NCI-H1105 treated with DMSO at 0.1 percent for 48 hours (cell line): Measurements from ENCODE around the gene MED14.

ENCODE experiments used
- DNase-seq: peaks from one replicate; lab custom pipeline; 2025; lab: John Stamatoyannopoulos, UW

MED14 gene

GRCh38 chrX:40663078-40663740, 72.1 kb downstream of the MED14 start:
- no peak for DNase-seq

- no peak for DNase-seq
These were observed 73.9 kb downstream of the MED14 start for GRCh38 chrX:40661489-40661888.

DNA sequence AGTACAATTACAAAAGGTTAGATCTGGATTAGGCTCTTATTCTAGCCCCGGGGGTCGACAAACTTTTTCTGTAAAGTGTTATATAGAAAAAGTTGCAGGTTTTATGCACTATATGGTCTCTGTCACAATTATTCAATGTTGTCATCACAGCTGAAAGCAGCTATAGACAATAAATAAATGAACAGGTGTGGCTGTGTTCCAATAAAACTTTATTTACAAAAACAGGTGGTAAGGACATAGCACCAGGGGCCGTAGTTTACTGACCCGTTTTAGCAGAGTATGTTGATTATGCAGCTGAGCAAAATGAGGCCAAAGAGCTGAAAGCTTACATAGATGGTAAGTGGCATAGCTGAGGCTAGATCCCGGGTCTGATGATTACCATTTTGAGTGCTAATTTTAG, 75.0 kb downstream of the MED14 start:
- DNase-seq, result no peak

DNA sequence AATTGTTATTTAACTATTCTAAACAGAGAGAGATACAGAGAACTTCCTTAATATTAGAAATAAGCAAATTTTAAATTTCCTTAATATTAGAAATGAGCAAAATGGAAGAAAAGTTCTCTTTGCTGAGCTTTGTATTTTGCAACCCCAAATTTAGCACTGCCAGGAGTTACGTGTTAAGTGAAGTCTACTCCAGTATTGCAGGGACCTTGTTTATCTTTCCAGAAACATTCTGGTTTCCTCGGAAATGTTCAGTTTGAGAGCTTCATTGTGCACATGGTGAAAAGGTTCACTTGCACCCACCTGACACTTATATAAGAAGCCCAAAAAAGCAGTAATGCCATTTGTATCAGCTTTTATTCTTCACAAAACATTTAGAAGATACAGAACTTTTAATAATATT, 81.8 kb downstream of the MED14 start:
- no peak for DNase-seq

DNA sequence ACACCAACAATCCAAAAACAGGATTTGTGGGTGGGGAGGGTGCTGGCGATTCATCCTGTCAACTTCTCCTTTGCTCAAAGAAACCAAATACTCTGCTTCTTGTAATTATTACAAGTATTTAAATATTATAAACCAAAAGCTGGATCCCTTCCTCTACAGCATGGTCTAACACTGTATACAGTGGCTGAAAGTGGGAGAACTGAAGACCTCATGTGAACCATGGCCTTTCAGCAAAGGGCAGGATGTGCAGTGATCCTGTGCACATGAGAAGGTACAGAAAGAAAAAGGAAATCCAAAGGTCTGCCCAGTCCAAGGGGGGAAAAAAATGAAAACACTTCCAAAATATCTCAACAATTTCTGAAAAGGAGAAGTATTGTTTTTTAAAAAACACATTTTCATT, 82.7 kb downstream of the MED14 start:
- DNase-seq, result no peak

- peak; percentile 73 for DNase-seq
These were observed 83.6 kb downstream of the MED14 start for GRCh38 chrX:40651620-40652223.

DNA sequence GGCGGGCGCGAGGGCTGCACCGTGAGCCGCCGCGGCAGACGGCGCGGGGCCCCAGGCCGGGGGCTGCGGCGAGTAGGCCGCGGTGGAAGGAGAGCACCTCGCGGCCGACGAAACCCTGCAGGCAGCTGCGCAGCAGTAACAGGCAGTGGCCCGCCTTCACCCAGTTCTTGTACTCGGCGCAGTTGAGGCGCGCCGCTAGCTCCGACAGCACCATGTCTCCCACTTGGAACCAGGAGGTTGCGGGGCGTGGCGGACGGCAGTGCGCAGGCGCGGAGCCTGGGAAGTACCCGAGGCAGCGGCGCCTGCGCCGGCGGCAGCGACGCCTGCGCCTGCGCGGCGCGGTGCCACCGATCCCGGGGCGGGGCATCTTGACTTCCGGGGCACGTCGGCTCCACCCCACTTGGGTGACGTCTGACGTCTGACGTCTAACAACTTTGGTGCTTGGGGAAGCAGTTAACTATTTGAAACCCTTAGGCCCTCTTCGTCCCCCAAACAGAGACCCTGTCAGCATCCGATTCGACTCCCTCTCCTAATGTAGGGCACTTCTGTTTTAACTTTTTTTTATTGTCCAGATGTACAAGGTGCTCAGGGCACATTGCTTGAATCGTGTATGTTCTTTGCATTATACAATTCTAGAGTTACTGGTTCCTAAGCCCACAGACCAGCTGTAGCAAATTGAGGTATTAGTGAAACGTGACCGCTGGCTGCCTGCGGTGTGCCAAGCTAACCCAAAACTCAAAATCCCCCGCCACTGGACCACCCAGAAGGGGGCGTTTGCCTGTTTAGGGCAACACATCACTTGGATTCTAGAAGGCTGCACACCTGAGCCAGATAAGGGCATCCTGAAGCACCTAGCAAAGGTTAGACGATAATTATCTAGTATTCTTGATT, 87.8 kb downstream of the MED14 start, which contains the start of gene CXorf38:
Gene CXorf38 (minus strand): TSS at position 255 of the 891 bp plus-strand sequence. CDS start 41 bp downstream, at position 214.
- DNase-seq, result peak; percentile 81

GRCh38 chrX:40646489-40647306, 88.6 kb downstream of the MED14 start:
- DNase-seq, result peak; percentile 15

DNA sequence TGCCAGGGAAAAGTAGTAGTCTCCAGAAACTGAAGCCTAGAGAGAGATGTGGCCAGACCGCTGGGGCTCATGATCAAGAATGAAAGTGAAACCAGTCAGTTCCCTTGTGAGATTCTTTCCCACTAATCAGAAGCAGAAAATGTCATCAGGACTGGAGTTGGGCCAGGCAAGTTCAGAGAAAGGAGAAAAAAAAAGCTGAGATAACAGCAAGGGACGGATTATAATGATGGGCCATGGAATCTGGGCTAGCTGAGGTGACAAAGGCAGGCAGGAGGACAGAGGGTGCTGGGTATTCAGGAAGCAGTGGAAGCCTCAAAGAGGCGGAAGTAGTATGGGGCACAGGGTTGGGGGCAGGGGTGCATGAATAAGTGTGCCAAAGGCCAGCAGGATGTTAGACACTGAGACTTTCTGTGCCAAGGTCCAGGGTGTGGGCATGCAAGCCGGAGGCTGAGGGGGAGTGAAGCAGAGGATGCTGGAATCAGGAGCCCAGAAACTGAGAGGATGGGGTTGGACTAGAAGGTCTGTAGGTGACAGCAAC, 90.5 kb downstream of the MED14 start:
- DNase-seq, result no peak

GRCh38 chrX:40644176-40644575, 91.2 kb downstream of the MED14 start:
- DNase-seq, result no peak

GRCh38 chrX:40637687-40638086, 97.7 kb downstream of the MED14 start:
- no peak for DNase-seq

GRCh38 chrX:40632199-40632598, 103.1 kb downstream of the MED14 start:
- no peak for DNase-seq

DNA sequence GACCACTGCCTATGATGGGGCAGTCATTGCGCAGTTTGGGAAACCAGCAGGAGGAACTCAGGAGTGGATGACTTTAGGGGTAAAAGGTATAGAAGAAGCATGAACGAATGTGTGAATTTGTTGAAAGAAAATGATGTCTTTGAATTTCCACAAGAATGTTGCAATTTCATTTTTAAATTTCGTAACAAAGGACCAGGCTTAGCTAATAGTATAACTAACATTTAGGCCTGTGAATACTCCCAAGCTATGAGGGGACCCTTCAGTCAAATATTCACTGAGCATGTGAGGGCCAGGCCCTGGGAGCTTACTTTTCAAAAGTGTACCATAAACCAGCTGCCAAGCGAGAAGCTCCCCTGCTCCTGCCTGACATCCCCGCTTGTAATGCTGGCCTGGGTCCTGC, 106.8 kb downstream of the MED14 start:
- DNase-seq, result no peak

GRCh38 chrX:40625294-40625693, 110.0 kb downstream of the MED14 start:
- DNase-seq, result no peak

- no peak for DNase-seq
These were observed 111.7 kb downstream of the MED14 start for GRCh38 chrX:40623665-40624064.

GRCh38 chrX:40623139-40623536, 112.2 kb downstream of the MED14 start, which contains the start of gene MPC1L:
Gene MPC1L (plus strand): TSS chrX:40623428. CDS start chrX:40623566, 138 bp downstream.
- DNase-seq, result no peak

GRCh38 chrX:40622479-40623138, 112.7 kb downstream of the MED14 start:
- DNase-seq, result no peak

- no peak for DNase-seq
These were observed 117.8 kb downstream of the MED14 start for GRCh38 chrX:40617566-40617965.

GRCh38 chrX:40615976-40616375, 119.4 kb downstream of the MED14 start:
- DNase-seq, result no peak

- DNase-seq, result no peak
These were observed 122.8 kb downstream of the MED14 start for GRCh38 chrX:40612511-40612910.

DNA sequence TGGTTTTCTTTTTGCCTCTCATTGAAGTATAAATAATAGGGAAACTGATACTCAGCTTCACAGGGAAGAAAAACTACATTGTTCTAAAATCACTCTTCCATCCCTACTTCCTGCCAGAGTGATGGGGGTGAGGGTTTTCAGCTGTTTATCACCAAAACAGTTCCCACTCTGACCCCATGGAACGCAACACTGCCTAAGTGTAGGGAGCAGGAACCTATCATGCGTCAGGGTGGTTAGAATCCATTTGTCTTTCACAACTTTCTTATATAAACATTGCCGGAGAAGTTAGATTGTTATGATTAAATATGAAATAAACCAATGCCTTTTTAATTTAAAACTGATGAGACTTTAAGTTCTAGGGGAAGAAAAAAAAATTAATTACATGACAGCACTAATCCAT, 128.0 kb downstream of the MED14 start:
- DNase-seq, result no peak
